KMS-11 (cell line): ENCODE measurements around the gene POLR2F.

Experiments
- H2AFZ ChIP-seq: fragments of 200-600 bp; sonication (generic); 2 replicates; pipeline ENCODE4 v1.6.1; 2016; ENCODE audit warnings: antibody characterized with exemption, mixed run types, low read depth
- H3K27ac ChIP-seq: fragments of 200-600 bp; sonication (generic); 2 replicates; pipeline ENCODE4 v1.6.1; 2016; ENCODE audit warnings: mild to moderate bottlenecking, mixed run types
- H3K27me3 ChIP-seq: fragments of 200-600 bp; sonication (generic); 2 replicates; pipeline ENCODE4 v1.6.1; 2017; ENCODE audit warnings: mild to moderate bottlenecking, low read depth, mixed run types, moderate library complexity; ENCODE audit not compliant: insufficient read depth
- H3K36me3 ChIP-seq: fragments of 200-600 bp; sonication (generic); 2 replicates; pipeline ENCODE4 v1.6.1; 2017; ENCODE audit warnings: mild to moderate bottlenecking, mixed run types; ENCODE audit not compliant: insufficient read depth
- H3K4me1 ChIP-seq: fragments of 200-600 bp; sonication (generic); 2 replicates; pipeline ENCODE4 v1.6.1; 2016; ENCODE audit warnings: mild to moderate bottlenecking, low read depth, mixed run types; ENCODE audit not compliant: poor library complexity, severe bottlenecking
- H3K4me2 ChIP-seq: fragments of 200-600 bp; sonication (generic); 2 replicates; pipeline ENCODE4 v1.7.0; 2016; ENCODE audit warnings: mild to moderate bottlenecking, mixed run types
- H3K4me3 ChIP-seq: fragments of 200-600 bp; sonication (generic); IDR thresholded peaks from 2 replicates; pipeline ENCODE4 v1.6.1; 2017; ENCODE audit warnings: low read depth, low read length, mixed read lengths; ENCODE audit not compliant: insufficient read depth
- H3K79me2 ChIP-seq: fragments of 200-600 bp; sonication (generic); 2 replicates; pipeline ENCODE4 v1.6.1; 2016; ENCODE audit warnings: low read depth, mixed run types; ENCODE audit not compliant: insufficient read depth
- H3K9ac ChIP-seq: fragments of 200-600 bp; sonication (generic); 2 replicates; pipeline ENCODE4 v1.6.1; 2016; ENCODE audit warnings: mild to moderate bottlenecking, mixed run types
- H4K20me1 ChIP-seq: fragments of 200-600 bp; sonication (generic); 2 replicates; pipeline ENCODE4 v1.6.1; 2016; ENCODE audit warnings: mild to moderate bottlenecking, mixed run types; ENCODE audit not compliant: insufficient read depth
- CTCF ChIP-seq: fragments of 200-600 bp; sonication (generic); conservative IDR thresholded peaks from 2 replicates; pipeline ENCODE4 v1.6.1; 2017; ENCODE audit warnings: low read depth, mild to moderate bottlenecking, antibody characterized with exemption, low read length, moderate library complexity, mixed read lengths

Gene POLR2F

GRCh38 chr22:37985050-37985585 lies 31.6 kb downstream of the POLR2F start:
- H3K9ac ChIP-seq: no peak overlapping the region
- no peaks in the 10 kb centered on the region for H3K27me3 ChIP-seq
- H4K20me1 ChIP-seq: no peaks in the 10 kb centered on the region
- no peak overlapping the region for H3K27ac ChIP-seq
- H3K36me3 ChIP-seq: no peaks in the 10 kb centered on the region
- H3K79me2 ChIP-seq: no peaks in the 10 kb centered on the region
- H3K4me2 ChIP-seq: no peak overlapping the region
- H2AFZ ChIP-seq: no peak overlapping the region
- TF ChIP-seq CTCF: no peak
- H3K4me1 ChIP-seq: no peaks in the 10 kb centered on the region
- H3K4me3 ChIP-seq: no peak overlapping the region

GRCh38 chr22:37985751-37986281 lies 32.3 kb downstream of the POLR2F start:
- H3K9ac ChIP-seq: no peak overlapping the region
- no peak overlapping the region for H3K4me2 ChIP-seq
- H3K27ac ChIP-seq: no peak overlapping the region
- no peak overlapping the region for H3K4me3 ChIP-seq
- no peak for TF ChIP-seq CTCF
- no peaks in the 10 kb centered on the region for H3K79me2 ChIP-seq
- H2AFZ ChIP-seq: no peak overlapping the region
- H4K20me1 ChIP-seq: no peaks in the 10 kb centered on the region
- H3K4me1 ChIP-seq: no peaks in the 10 kb centered on the region
- no peaks in the 10 kb centered on the region for H3K27me3 ChIP-seq
- H3K36me3 ChIP-seq: no peaks in the 10 kb centered on the region

- H2AFZ ChIP-seq: no peak overlapping the region
- no peak overlapping the region for H3K9ac ChIP-seq
- H3K4me1 ChIP-seq: no peaks in the 10 kb centered on the region
- no peaks in the 10 kb centered on the region for H3K79me2 ChIP-seq
- H3K4me3 ChIP-seq: no peak overlapping the region
- no peaks in the 10 kb centered on the region for H3K36me3 ChIP-seq
- no peaks in the 10 kb centered on the region for H4K20me1 ChIP-seq
- no peaks in the 10 kb centered on the region for H3K27me3 ChIP-seq
- H3K27ac ChIP-seq: no peak overlapping the region
- H3K4me2 ChIP-seq: no peak overlapping the region
- no peak for TF ChIP-seq CTCF
These were observed 32.9 kb downstream of the POLR2F start for GRCh38 chr22:37986371-37986770.

- H3K9ac ChIP-seq: no peak overlapping the region
These were observed 35.9 kb downstream of the POLR2F start for GRCh38 chr22:37989146-37990045.

More at GRCh38 chr22:37989146-37990045, 35.9 kb downstream of the POLR2F start:
- Histone ChIP-seq H3K27ac (no peak overlapping the region), H3K4me3 (no peak overlapping the region), H3K27me3 (no peaks in the 10 kb centered on the region), H3K4me2 (no peak overlapping the region), H2AFZ (no peak overlapping the region), H3K79me2 (no peaks in the 10 kb centered on the region), H3K36me3 (no peaks in the 10 kb centered on the region), H4K20me1 (no peaks in the 10 kb centered on the region), H3K4me1 (no peaks in the 10 kb centered on the region)
- TF ChIP-seq CTCF: no peak
